Stimulated activated naive CD8-positive, alpha-beta T cell treated with anti-CD3 and anti-CD28 coated beads, Interleukin-15, Interleukin-2, amounts not matched to agents 100 ng/mL and 50 ng/mL, for 24 hours (primary cell): Measurements from ENCODE around the gene PDE1A.

Experiments
- H3K27ac Mint-ChIP-seq: one replicate; pipeline ENCODE4 v1.8.0; 2021; ENCODE audit warnings: mild to moderate bottlenecking, mixed read lengths
- H3K27me3 Mint-ChIP-seq: one replicate; pipeline ENCODE4 v1.8.0; 2021; ENCODE audit warnings: mixed read lengths
- H3K36me3 Mint-ChIP-seq: one replicate; pipeline ENCODE4 v1.8.0; 2021; ENCODE audit warnings: low read depth, mixed read lengths
- H3K4me1 Mint-ChIP-seq: one replicate; pipeline ENCODE4 v1.8.0; 2021; ENCODE audit warnings: low read depth, mixed read lengths
- H3K4me3 Mint-ChIP-seq: one replicate; pipeline ENCODE4 v1.8.0; 2021; ENCODE audit warnings: mild to moderate bottlenecking, mixed read lengths
- H3K9me3 Mint-ChIP-seq: one replicate; pipeline ENCODE4 v1.8.0; 2021; ENCODE audit warnings: mixed read lengths

PDE1A gene

DNA sequence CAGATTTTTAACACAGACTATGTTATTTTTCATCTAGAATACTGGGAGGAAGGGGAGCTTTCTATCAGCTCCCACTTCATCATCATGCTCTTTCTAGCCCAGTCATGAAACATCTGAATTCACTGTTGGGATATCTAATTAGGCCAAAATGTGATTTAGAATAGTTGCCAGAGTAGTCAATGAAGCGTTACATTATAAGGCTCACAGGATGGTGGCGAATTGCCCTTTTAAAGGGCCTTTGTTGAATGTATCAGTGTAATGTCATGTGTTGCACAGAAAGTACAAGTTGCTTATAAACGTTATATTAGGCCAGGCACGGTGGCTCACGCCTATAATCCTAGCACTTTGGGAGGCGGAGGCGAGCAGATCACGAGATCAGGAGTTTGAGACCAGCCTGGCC is 45.6 kb downstream of the PDE1A start:
- no peak overlapping the region for H3K4me3 Mint-ChIP-seq
- no peak overlapping the region for H3K27ac Mint-ChIP-seq
- H3K36me3 Mint-ChIP-seq, result no peaks in the 10 kb centered on the region
- H3K4me1 Mint-ChIP-seq, result no peaks in the 10 kb centered on the region
- H3K27me3 Mint-ChIP-seq, result no peaks in the 10 kb centered on the region
- H3K9me3 Mint-ChIP-seq, result peaks cover 29% of the 10 kb centered on the region

DNA sequence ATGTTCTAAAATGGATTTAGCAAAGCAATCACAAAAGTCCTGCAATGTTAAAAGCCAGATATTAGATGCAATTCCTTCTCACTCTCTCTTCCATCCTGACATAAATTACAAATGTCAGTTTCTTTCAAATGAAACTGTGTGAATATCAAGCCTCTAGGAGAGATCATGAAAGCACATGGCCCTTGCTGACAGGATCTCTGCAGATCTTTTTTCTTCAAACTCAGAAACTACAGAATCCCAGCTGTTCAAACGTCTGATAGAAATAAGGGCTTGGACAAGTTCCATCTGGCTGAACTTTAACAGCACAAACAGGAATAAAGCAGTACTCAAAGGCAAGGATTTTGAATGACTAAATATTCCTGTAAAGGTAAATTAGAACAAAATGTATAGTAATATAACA is 47.6 kb downstream of the PDE1A start:
- Mint-ChIP-seq H3K4me3 (no peak overlapping the region), H3K36me3 (no peaks in the 10 kb centered on the region), H3K27ac (no peak overlapping the region), H3K4me1 (no peaks in the 10 kb centered on the region), H3K27me3 (no peaks in the 10 kb centered on the region), H3K9me3 (peaks cover 38% of the 10 kb centered on the region)

DNA sequence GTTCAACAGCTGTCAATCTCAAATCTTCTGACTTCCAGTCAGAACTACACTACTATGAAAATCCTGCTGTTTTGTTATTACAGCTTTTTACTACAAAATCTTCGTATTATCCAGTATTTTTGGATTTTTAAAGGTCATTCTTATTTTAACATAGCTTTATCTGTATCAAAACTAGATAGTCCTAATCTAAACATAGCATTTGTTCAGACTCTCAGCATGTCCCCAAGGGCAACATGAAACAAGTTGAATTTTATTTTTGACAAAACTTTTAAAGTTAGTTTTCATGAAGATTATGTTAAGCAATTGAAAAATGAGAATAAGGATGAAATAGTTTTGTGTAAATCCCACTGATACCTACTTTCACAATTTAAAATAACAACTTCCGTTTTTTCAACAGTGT is 48.1 kb downstream of the PDE1A start:
- Mint-ChIP-seq H3K27ac (no peak overlapping the region), H3K4me3 (no peak overlapping the region), H3K4me1 (no peaks in the 10 kb centered on the region), H3K9me3 (peaks cover 34% of the 10 kb centered on the region), H3K27me3 (no peaks in the 10 kb centered on the region), H3K36me3 (no peaks in the 10 kb centered on the region)

DNA sequence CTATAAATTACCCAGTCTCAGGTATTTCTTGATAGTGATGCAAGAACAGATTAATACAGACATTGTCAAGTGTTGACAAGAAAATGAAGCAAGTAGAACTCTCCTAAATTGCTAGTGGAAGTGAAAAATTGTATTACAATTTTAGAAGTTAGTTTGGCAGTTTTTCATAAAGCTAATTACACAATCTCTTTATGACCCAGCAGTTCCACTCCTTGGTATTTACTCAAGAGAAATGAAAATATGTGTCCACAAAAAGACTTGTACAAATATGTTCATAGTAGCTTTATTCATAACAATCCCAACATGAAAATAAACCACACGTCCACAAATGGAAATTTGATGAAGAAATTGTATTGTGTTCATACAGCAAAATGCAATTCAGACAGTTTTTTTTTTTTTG is 49.4 kb downstream of the PDE1A start:
- Mint-ChIP-seq H3K4me3 (no peak overlapping the region), H3K27ac (no peak overlapping the region), H3K36me3 (no peaks in the 10 kb centered on the region), H3K9me3 (peaks cover 38% of the 10 kb centered on the region), H3K4me1 (no peaks in the 10 kb centered on the region), H3K27me3 (no peaks in the 10 kb centered on the region)

DNA sequence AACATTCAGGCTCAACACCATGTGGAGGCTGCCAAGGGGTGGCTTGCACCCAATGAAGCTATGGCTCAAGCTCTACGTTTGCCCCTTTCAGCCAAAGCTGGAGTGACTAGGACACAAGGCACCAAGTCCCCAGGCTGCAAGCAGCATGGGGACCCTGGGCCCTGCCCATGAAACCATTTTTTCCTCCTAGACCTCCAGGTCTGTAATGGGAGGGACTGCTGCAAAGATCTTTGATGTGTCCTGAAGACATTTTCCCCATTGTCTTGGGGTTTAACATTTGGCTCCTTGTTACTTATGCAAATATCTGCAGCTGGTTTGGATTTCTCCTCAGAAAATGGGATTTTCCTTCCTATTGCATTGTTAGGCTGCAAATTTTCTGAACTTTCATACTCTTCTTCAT is 51.0 kb downstream of the PDE1A start:
- Mint-ChIP-seq H3K4me3 (no peak overlapping the region), H3K27ac (no peak overlapping the region), H3K36me3 (no peaks in the 10 kb centered on the region), H3K9me3 (peaks cover 31% of the 10 kb centered on the region), H3K27me3 (no peaks in the 10 kb centered on the region), H3K4me1 (no peaks in the 10 kb centered on the region)

DNA sequence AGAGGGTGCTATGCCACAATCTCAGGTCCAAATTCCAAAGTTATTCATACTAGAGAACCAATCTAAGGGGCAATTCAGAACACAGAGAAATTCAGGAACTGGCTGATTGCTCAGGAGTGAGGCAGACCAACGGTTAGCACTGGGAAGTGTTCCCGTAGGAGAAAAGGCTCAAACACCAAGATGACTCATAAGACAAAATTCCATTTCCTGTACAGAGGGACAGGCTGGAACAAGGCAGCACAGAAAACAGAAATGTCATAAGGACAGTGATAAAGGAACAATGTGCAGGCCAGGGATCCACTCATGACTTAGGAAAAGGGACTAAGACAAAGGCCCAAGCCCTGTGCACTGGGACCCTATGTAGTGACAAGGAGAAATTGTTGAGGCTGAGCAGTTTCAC is 54.2 kb downstream of the PDE1A start:
- Mint-ChIP-seq H3K27me3 (peaks cover 4% of the 10 kb centered on the region), H3K27ac (no peak overlapping the region)

DNA sequence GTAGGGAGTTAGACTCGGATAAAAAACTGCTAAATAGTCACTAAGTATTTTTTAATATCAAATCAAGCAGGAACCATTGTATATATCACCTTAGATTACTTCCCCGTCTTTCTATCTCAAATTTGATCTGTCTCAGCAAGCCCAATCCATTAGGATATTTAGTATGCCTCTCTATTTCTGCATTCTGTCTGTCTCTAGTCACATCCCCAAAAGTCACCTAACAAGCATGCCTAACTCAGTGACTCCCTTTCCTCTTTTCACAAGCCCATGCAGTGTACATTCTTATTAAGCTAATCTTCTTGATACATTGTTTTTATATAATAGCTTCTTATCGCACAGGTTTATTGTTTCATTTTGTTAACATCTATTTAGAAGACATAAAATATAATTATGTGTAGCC is 57.8 kb downstream of the PDE1A start:
- Mint-ChIP-seq H3K27ac (no peak overlapping the region), H3K9me3 (peaks cover 13% of the 10 kb centered on the region), H3K27me3 (peaks cover 4% of the 10 kb centered on the region), H3K4me3 (no peak overlapping the region), H3K36me3 (no peaks in the 10 kb centered on the region), H3K4me1 (no peaks in the 10 kb centered on the region)

More for the DNA sequence above, 54.2 kb downstream of the PDE1A start:
- no peaks in the 10 kb centered on the region for H3K4me1 Mint-ChIP-seq
- H3K36me3 Mint-ChIP-seq, result no peaks in the 10 kb centered on the region
- H3K4me3 Mint-ChIP-seq, result no peak overlapping the region
- H3K9me3 Mint-ChIP-seq, result peaks cover 37% of the 10 kb centered on the region

DNA sequence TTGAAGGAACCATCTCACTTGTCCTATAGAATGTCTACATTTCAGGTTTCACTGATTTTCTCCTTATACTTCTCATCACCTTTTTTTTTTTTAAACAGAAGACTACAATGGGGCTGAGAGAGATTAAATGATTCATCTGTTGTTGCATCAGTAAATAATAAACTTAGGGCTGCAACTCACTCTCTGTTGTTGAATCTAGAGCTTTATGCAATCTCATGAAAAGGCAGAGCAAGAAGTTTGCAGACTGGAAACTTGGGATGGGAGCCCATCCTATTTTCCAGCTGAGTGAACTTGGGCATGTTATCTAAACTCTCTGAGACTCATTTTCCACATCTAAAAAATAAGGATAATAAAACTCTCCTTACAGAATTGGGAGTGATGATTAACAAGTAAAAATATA is 58.4 kb downstream of the PDE1A start:
- H3K27ac Mint-ChIP-seq, result no peak overlapping the region
- H3K4me1 Mint-ChIP-seq, result no peaks in the 10 kb centered on the region
- peaks cover 4% of the 10 kb centered on the region for H3K27me3 Mint-ChIP-seq
- no peak overlapping the region for H3K4me3 Mint-ChIP-seq
- peaks cover 14% of the 10 kb centered on the region for H3K9me3 Mint-ChIP-seq
- H3K36me3 Mint-ChIP-seq, result no peaks in the 10 kb centered on the region

DNA sequence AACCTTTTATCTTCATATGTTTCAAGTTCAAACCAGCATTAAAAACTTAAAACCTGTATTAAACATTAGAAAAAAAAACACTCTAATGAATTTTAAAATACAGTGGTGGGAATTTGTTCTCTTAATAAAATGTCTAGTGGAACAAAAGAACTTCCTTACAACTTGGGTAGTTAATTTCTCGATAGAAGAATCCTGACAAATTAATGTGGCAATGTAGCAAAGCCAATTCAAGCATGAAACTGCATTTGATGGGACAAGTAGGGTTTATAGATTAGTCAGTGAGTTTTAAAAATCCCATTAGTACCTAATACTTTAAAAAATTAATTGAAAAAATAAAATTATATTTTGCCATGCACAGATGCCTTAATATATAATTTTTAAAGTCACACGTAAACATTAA is 59.4 kb downstream of the PDE1A start:
- Mint-ChIP-seq H3K36me3 (no peaks in the 10 kb centered on the region), H3K4me1 (no peaks in the 10 kb centered on the region), H3K9me3 (peaks cover 13% of the 10 kb centered on the region), H3K27ac (no peak overlapping the region), H3K4me3 (no peak overlapping the region), H3K27me3 (peaks cover 4% of the 10 kb centered on the region)

DNA sequence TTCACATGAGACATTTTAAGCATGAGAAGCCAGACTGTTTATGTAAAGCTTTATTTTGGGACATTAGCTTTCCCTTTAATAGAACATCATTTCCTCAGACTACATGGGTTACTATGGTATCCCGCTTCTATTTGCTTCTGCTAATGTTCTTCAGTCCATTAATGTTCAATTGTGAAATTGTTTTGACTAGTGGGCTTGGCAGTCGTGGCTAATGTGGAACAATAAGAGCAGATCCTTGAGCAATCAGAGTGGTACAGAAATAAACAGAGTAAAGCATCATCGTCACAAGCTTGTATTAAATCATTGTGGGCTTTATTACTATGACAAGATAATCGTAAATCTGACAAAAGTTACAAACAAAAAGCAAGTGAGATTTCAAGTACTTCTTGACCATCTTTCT is 60.2 kb downstream of the PDE1A start:
- H3K4me1 Mint-ChIP-seq, result no peaks in the 10 kb centered on the region
- H3K27me3 Mint-ChIP-seq, result peaks cover 4% of the 10 kb centered on the region
- no peaks in the 10 kb centered on the region for H3K36me3 Mint-ChIP-seq
- H3K9me3 Mint-ChIP-seq, result peaks cover 13% of the 10 kb centered on the region
- H3K27ac Mint-ChIP-seq, result no peak overlapping the region
- no peak overlapping the region for H3K4me3 Mint-ChIP-seq

DNA sequence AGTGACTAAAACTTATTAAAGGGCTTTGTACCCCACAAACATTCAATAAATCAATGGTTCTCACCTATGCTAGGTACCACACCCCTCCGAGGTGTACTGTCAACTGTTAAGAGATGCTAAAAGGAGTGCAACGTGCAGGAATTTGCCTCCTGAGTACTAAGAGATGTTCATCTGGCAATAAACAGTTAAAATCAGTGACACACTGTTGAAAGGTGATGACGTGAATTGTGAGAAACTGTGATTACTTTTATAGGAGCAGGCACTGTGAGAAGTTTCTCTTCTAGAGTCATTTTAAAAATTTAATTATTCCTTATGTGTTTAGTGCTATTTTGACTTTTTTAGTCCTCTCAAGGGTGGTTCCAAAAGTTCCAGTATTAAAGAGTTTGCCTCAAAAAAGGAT is 61.0 kb downstream of the PDE1A start:
- Mint-ChIP-seq H3K4me3 (no peak overlapping the region), H3K27me3 (peaks cover 4% of the 10 kb centered on the region), H3K9me3 (peaks cover 13% of the 10 kb centered on the region), H3K4me1 (no peaks in the 10 kb centered on the region), H3K36me3 (no peaks in the 10 kb centered on the region), H3K27ac (no peak overlapping the region)

DNA sequence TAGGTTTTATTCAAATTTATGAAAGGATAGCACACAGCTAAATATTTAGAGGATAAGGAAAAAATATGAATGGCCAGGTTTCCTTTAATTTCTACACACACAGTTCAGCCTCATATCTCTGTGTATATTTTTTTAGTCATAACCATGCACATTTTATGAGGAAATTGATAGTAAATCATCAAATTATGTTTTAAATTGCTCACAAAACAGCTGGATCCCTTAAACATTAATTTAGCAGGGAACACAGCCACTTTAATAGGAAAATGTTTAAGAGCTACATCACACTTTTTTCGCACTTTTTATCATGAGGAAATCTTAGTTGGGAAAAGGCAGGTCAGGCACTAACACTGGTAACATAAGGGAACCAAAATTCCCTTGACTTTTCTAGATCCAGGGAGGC is 65.4 kb downstream of the PDE1A start:
- H3K9me3 Mint-ChIP-seq, result peaks cover 4% of the 10 kb centered on the region
- no peaks in the 10 kb centered on the region for H3K36me3 Mint-ChIP-seq
- no peak overlapping the region for H3K27ac Mint-ChIP-seq
- no peak overlapping the region for H3K4me3 Mint-ChIP-seq
- H3K27me3 Mint-ChIP-seq, result no peaks in the 10 kb centered on the region
- H3K4me1 Mint-ChIP-seq, result no peaks in the 10 kb centered on the region

DNA sequence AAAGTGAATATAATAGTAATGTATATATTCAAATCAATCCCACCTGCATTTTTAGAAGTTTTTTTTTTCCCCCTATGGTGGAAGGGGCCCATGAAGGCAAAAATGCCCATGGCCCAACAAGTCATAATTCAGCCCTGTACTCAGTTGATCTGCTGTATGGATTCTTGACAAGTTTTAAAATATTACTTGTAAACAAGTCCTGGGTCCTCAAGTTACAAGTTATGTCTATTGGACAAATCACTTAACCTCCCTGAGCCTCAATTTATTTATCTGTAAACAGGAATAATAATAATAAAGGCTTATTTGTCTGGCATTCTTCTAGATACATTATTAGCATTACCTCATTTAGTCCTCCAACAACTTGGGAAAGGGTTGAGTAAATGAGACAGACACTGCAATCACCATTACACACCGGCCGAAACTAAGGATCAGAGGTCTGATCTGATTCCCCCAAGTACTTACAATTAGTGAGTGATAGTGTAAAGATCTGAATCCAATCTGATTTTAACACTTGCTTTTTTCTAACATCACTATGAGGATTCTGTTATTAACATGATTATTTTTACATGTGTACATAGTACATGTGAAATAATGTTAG is 66.1 kb downstream of the PDE1A start:
- Mint-ChIP-seq H3K27ac (no peak overlapping the region), H3K4me3 (no peak overlapping the region), H3K36me3 (no peaks in the 10 kb centered on the region), H3K9me3 (peaks cover 4% of the 10 kb centered on the region), H3K27me3 (no peaks in the 10 kb centered on the region), H3K4me1 (no peaks in the 10 kb centered on the region)

DNA sequence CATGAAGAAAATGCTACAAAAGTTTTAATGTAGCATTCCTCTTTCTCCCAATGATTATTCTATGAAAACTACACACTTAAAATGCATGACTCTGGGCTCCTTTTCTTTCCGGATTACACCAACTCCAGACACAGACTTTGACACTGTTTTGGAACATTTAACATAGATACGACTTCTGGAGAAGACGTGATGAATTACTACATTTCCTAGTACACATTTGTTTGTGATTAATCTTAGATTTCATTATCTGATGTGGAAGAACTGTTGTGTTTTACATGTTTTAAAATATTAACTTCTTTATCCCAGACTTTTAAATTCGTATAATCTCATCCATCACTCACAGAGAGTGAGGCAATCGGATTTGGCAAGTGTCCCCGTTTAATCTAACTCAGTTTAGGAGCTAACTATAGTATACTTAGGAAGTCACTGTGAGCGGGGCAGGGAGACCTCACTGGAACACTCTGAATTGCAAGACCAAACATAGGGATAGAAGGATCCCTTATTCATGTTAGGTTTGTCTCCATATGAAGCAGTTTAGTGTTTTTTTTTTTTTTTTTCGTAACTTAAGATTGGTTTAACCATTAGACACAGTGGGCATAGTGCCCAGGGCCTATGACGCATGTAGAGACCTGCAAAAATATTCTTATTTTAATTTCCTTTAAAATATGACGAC is 66.7 kb downstream of the PDE1A start:
- Mint-ChIP-seq H3K27me3 (no peaks in the 10 kb centered on the region), H3K4me1 (no peaks in the 10 kb centered on the region), H3K9me3 (peaks cover 4% of the 10 kb centered on the region), H3K27ac (no peak overlapping the region), H3K4me3 (no peak overlapping the region), H3K36me3 (no peaks in the 10 kb centered on the region)

DNA sequence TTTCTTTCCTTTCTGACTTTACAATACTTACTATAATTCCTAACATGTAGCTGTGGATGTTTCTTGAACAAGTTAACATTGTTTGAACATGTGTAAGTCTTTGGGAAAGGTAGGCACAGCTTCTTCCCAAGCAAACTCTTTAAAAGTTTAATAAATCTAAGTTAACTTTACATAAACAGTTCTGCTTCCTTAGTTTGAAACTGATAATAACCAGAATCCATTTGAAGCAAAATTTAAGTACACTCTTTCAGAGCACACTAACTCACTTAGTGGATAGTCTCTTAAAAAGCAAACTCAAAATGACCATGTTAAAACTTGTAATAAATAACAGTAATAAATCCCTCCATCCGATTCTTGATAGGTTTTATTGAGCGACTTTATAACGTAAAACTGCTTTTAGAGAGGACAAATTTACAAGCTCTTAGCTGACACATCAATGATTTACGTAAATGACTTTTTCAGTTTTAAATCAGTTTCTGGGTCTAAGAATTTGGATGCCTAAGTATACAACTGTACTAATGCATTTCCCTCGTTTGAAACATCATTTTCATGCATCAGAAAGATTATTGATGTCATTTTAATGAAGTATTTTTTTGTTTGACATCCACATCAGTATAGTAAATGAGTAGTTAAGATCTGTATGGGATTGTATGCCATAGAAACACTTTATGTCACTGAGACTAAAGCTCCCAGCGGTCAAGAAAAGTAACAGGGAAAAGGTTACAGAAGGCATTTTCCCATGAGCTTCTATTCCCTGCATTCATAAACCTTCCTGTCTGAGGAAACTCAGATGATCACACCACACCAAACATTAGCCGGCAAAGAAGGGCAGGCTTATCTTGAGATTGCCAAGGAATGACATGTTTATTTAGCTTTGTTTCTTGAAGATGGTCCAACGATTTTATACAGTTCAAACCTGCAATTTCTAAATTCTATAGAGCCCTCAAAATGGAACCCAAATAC is 67.5 kb downstream of the PDE1A start:
- Mint-ChIP-seq H3K4me1 (no peaks in the 10 kb centered on the region), H3K27ac (no peak overlapping the region), H3K9me3 (peaks cover 4% of the 10 kb centered on the region), H3K36me3 (no peaks in the 10 kb centered on the region), H3K27me3 (no peaks in the 10 kb centered on the region), H3K4me3 (no peak overlapping the region)
